PC-9 (cell line): ENCODE measurements around the gene LRRC2. TPM values are rescaled to one million over a fixed set of nuclear protein-coding genes. Genes with fewer than 3 reads are reported as not detected.

ENCODE experiments used
- BruUV-seq: library from RNA; stranded (reverse); fragments of 400-500 nt; replicated peaks from 2 replicates; lab custom pipeline; 2021; lab: Mats Ljungman, UMichigan
- CTCF ChIA-PET: fragments of 300-600 bp; sonication (Branson Sonifier 250); formaldehyde crosslinking; loops from one replicate; lab custom pipeline; 2022; ENCODE audit warnings: antibody characterized with exemption; lab: Charles Lee
- POLR2A ChIA-PET: fragments of 300-600 bp; sonication (Branson Sonifier 250); formaldehyde crosslinking; loops from one replicate; lab custom pipeline; 2022; ENCODE audit warnings: antibody characterized with exemption; ENCODE audit not compliant: unreplicated experiment; lab: Charles Lee
- DNase-seq, 2 experiments: peaks; one replicate each; pipeline versions ENCODE4 v3.0.0 to v3.0.0-alpha.2; 2015 to 2022; ENCODE audit warnings: mixed read lengths in 1 of 2
- H2AFZ ChIP-seq: fragments of 200-600 bp; sonication (generic); 2 replicates; pipeline ENCODE4 v1.8.1; 2017; ENCODE audit warnings: antibody characterized with exemption
- H3F3A ChIP-seq: fragments of 200-600 bp; sonication (generic); 2 replicates; pipeline ENCODE4 v1.8.1; 2017; ENCODE audit warnings: antibody characterized with exemption, mild to moderate bottlenecking, low read depth; ENCODE audit not compliant: insufficient read depth
- H3K27ac ChIP-seq: fragments of 200-600 bp; sonication (generic); 2 replicates; pipeline ENCODE4 v1.6.1; 2016; ENCODE audit warnings: mixed run types
- H3K27me3 ChIP-seq: fragments of 200-600 bp; sonication (generic); 2 replicates; pipeline ENCODE4 v1.6.1; 2016; ENCODE audit warnings: low read depth, mixed run types; ENCODE audit not compliant: insufficient read depth
- H3K36me3 ChIP-seq: fragments of 200-600 bp; sonication (generic); 2 replicates; pipeline ENCODE4 v1.6.1; 2016; ENCODE audit warnings: low read depth, mixed run types
- H3K4me1 ChIP-seq: fragments of 200-600 bp; sonication (generic); replicated peaks from 2 replicates; pipeline ENCODE4 v1.6.1; 2016; ENCODE audit warnings: mixed run types; ENCODE audit not compliant: insufficient read depth
- H3K4me2 ChIP-seq: fragments of 200-600 bp; sonication (generic); 2 replicates; pipeline ENCODE4 v1.6.1; 2017; ENCODE audit warnings: mixed run types
- H3K4me3 ChIP-seq: fragments of 200-600 bp; sonication (generic); 2 replicates; pipeline ENCODE4 v1.6.1; 2016; ENCODE audit warnings: mixed run types
- H3K79me2 ChIP-seq: fragments of 200-600 bp; sonication (generic); 2 replicates; pipeline ENCODE4 v1.6.1; 2017; ENCODE audit warnings: low read depth, mixed run types
- H3K9me2 ChIP-seq: fragments of 200-600 bp; sonication (generic); 2 replicates; pipeline ENCODE4 v1.8.1; 2017; ENCODE audit warnings: mild to moderate bottlenecking; ENCODE audit not compliant: insufficient read depth
- H3K9me3 ChIP-seq: fragments of 200-600 bp; sonication (generic); 2 replicates; pipeline ENCODE4 v1.8.1; 2016; ENCODE audit warnings: low read depth; ENCODE audit not compliant: insufficient read depth
- H4K20me1 ChIP-seq: fragments of 200-600 bp; sonication (generic); 2 replicates; pipeline ENCODE4 v1.8.1; 2017; ENCODE audit not compliant: insufficient read depth
- CTCF ChIP-seq: fragments of 200-600 bp; sonication (generic); conservative IDR thresholded peaks from 2 replicates; pipeline ENCODE4 v1.6.1; 2017; ENCODE audit warnings: mixed run types, antibody characterized with exemption, mild to moderate bottlenecking, moderate library complexity
- EZH2 ChIP-seq: fragments of 200-600 bp; sonication (generic); IDR thresholded peaks from 2 replicates; pipeline ENCODE4 v1.8.0; 2017; ENCODE audit warnings: antibody characterized with exemption, low read depth
- intact Hi-C: fragments of 100-400 bp; cut with micrococcal nuclease; formaldehyde crosslinking; loops from one replicate; pipeline ENCODE4 v1.10.0; 2022; ENCODE audit not compliant: unreplicated experiment
- total RNA-seq: library from RNA; stranded (reverse); gene quantifications from 2 replicates; pipeline ENCODE4 v1.2.3, GENCODE V29; 2021

LRRC2 gene
- total RNA-seq, 1 experiment from 2014 or later = 0.22 TPM

GRCh38 chr3:46485779-46486175, 80.3 kb downstream of the LRRC2 start:
- Histone ChIP-seq H3K9me2 (no peaks in the 10 kb centered on the region), H3K9me3 (no peaks in the 10 kb centered on the region), H3K4me1 (0 out of 2 replicates have a peak, but pooled peaks cover 4% of the 10 kb centered on the region), H3K27ac (no peak overlapping the region), H2AFZ (no peak overlapping the region), H3K4me3 (no peak overlapping the region), H3K4me2 (no peak overlapping the region), H3K36me3 (no peaks in the 10 kb centered on the region), H3K27me3 (no peaks in the 10 kb centered on the region), H3K79me2 (no peaks in the 10 kb centered on the region), H4K20me1 (no peaks in the 10 kb centered on the region), H3F3A (no peaks in the 10 kb centered on the region)
- TF ChIP-seq EZH2 = no peak
- TF ChIP-seq CTCF = no peak
- ChIA-PET CTCF (interaction anchor here (1.7 kb wide), 1 partner anchor 73 kb away, joined by 4 read pairs; no protein-coding TSS in a partner anchor), POLR2A (no interaction called here)
- BruUV-seq = no TSS peak
- intact Hi-C loops = loop anchor here (5.0 to 10.0 kb wide), 2 partner anchors 209 to 422 kb away; partner anchors contain the start of gene ALS2CL
- DNase-seq = no peak

DNA sequence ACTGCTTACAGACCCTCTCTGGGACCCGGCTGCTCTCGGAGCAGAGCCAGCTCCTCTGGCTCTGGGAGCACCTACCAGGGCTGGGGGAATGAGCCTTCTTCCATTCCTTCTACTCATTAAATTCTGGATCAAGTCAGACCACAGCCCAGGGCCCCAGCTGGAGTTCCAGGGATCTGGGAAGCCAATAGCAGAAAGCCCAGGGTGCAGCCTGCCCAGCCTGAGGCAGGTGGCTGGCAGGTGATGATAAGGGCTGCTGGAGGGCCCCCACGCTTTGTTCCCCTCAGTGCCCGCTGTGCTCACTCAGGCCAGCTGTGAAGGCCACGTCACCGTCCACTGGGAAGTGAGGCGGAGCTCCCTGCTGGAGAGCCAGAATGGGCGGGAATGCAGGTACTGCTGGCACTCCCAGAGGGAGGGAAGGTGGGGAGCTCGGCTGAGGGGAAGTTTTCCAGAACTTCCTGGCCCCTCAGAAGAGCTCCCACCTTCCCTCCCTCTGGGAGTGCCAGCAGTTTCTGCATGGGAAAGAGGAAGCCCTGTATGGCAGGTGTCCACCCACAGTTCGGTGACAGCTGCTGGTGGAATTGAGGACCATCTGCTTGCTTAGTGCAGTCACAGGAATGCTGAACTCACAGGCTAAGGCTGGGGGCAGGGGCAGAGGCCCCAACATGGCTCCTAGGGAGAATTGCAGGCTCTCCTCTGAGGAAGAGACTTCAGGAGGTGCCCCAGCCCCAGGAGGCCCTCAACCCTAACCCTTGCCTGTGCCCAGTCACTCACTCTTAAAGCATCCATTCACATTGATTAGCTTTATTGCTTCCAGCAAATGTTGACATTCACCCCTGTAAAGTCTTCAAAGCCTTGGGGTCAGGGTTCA, 81.0 kb downstream of the LRRC2 start:
- no peaks in the 10 kb centered on the region for H3K36me3 ChIP-seq
- no peaks in the 10 kb centered on the region for H3K9me3 ChIP-seq
- 0 out of 2 replicates have a peak, but pooled peaks cover 4% of the 10 kb centered on the region for H3K4me1 ChIP-seq
- CTCF ChIA-PET = interaction anchor here (1.7 kb wide), 1 partner anchor 73 kb away, joined by 4 read pairs; no protein-coding TSS in a partner anchor
- BruUV-seq = no TSS peak
- intact Hi-C loops = loop anchor here (5.0 to 10.0 kb wide), 2 partner anchors 210 to 422 kb away; partner anchors contain the start of gene ALS2CL
- H3K79me2 ChIP-seq = no peaks in the 10 kb centered on the region
- POLR2A ChIA-PET = interaction anchor here (0.6 kb wide), 2 partner anchors 68 to 1955 kb away, joined by 4 to 10 read pairs; partner anchors contain the start of gene CCDC51
- no peaks in the 10 kb centered on the region for H4K20me1 ChIP-seq
- TF ChIP-seq CTCF (no peak), EZH2 (no peak)
- no peak overlapping the region for H2AFZ ChIP-seq
- no peak overlapping the region for H3K4me3 ChIP-seq
- H3K27ac ChIP-seq = no peak overlapping the region
- no peaks in the 10 kb centered on the region for H3F3A ChIP-seq
- H3K27me3 ChIP-seq = no peaks in the 10 kb centered on the region
- H3K4me2 ChIP-seq = no peak overlapping the region
- no peaks in the 10 kb centered on the region for H3K9me2 ChIP-seq
- peak in 1 of 2 experiments; percentile 49 for DNase-seq

- Histone ChIP-seq H3K9me3 (no peaks in the 10 kb centered on the region), H2AFZ (no peak overlapping the region), H3K4me2 (no peak overlapping the region), H3K36me3 (no peaks in the 10 kb centered on the region), H3K27ac (no peak overlapping the region), H3K4me3 (no peak overlapping the region), H3K9me2 (no peaks in the 10 kb centered on the region), H3K4me1 (0 out of 2 replicates have a peak, but pooled peaks cover 4% of the 10 kb centered on the region), H3K27me3 (no peaks in the 10 kb centered on the region), H3K79me2 (no peaks in the 10 kb centered on the region), H3F3A (no peaks in the 10 kb centered on the region), H4K20me1 (no peaks in the 10 kb centered on the region)
- ChIA-PET CTCF (interaction anchor here (1.7 kb wide), 1 partner anchor 74 kb away, joined by 4 read pairs; no protein-coding TSS in a partner anchor), POLR2A (interaction anchor here (0.6 kb wide), 1 partner anchor 1955 kb away, joined by 4 read pairs; the partner anchor contains the start of gene CCDC51)
- TF ChIP-seq CTCF (no peak), EZH2 (no peak)
- no TSS peak for BruUV-seq
- DNase-seq = no peak
- intact Hi-C loops = loop anchor here (10.0 kb wide), 1 partner anchor 210 kb away; the partner anchor contains the start of gene ALS2CL
Measured at GRCh38 chr3:46484388-46484787, 81.7 kb downstream of the LRRC2 start.
